ACC112 (cell line): ENCODE data around the gene ACSF3.

ENCODE experiments used
- H2AFZ ChIP-seq: fragments of 200-600 bp; sonication (generic); one replicate; pipeline ENCODE4 v1.6.0; 2017; ENCODE audit warnings: antibody characterized with exemption, low read length; ENCODE audit not compliant: unreplicated experiment
- H3K27ac ChIP-seq: fragments of 200-600 bp; sonication (generic); 2 replicates; pipeline ENCODE4 v1.5.1; 2014; ENCODE audit warnings: low read depth, mild to moderate bottlenecking, antibody characterized with exemption, low read length, moderate library complexity
- H3K27me3 ChIP-seq: fragments of 200-600 bp; sonication (generic); 2 replicates; pipeline ENCODE4 v1.6.1; 2014; ENCODE audit warnings: mild to moderate bottlenecking, antibody characterized with exemption, low read length, moderate library complexity, mixed read lengths; ENCODE audit not compliant: insufficient read depth
- H3K36me3 ChIP-seq: fragments of 200-600 bp; sonication (generic); 2 replicates; pipeline ENCODE4 v1.6.1; 2016; ENCODE audit warnings: mild to moderate bottlenecking, antibody characterized with exemption, low read length, moderate library complexity, mixed read lengths; ENCODE audit not compliant: insufficient read depth
- H3K4me1 ChIP-seq: fragments of 200-600 bp; sonication (generic); one replicate; pipeline ENCODE4 v1.6.1; 2016; ENCODE audit warnings: low read length, mixed read lengths; ENCODE audit not compliant: insufficient read depth, unreplicated experiment, control insufficient read depth
- H3K4me3 ChIP-seq: fragments of 200-600 bp; sonication (generic); 2 replicates; pipeline ENCODE4 v1.5.1; 2014; ENCODE audit warnings: mild to moderate bottlenecking, low read depth, low read length
- H3K79me2 ChIP-seq: fragments of 200-600 bp; sonication (generic); one replicate; pipeline ENCODE4 v1.6.0; 2016; ENCODE audit warnings: low read length; ENCODE audit not compliant: control insufficient read depth, unreplicated experiment, insufficient read depth

Gene ACSF3

DNA sequence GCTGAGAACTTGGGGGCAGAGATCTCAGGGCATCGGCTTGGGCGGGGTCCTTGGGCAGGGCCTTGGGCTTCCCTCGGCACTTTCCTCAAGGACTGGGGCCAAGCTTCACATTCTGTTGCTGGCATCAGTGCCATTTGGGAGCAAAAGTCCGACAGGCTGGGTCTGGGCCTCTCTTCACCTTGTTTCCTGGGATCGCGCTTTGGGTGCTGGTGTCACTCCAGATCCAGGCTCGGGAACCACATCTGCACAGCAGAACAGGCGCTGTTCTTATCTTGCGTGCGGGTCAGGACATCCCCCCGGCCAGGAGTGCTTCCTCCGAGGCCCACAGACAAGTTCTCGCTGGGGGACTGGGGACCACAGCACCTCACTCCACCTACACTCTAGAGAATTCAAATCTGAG is 46.7 kb downstream of the ACSF3 start:
- H2AFZ ChIP-seq: no peak overlapping the region
- no peak overlapping the region for H3K4me3 ChIP-seq
- H3K36me3 ChIP-seq: no peaks in the 10 kb centered on the region
- H3K27me3 ChIP-seq: no peaks in the 10 kb centered on the region
- H3K27ac ChIP-seq: no peak overlapping the region
- H3K4me1 ChIP-seq: no peaks in the 10 kb centered on the region
- no peaks in the 10 kb centered on the region for H3K79me2 ChIP-seq

DNA sequence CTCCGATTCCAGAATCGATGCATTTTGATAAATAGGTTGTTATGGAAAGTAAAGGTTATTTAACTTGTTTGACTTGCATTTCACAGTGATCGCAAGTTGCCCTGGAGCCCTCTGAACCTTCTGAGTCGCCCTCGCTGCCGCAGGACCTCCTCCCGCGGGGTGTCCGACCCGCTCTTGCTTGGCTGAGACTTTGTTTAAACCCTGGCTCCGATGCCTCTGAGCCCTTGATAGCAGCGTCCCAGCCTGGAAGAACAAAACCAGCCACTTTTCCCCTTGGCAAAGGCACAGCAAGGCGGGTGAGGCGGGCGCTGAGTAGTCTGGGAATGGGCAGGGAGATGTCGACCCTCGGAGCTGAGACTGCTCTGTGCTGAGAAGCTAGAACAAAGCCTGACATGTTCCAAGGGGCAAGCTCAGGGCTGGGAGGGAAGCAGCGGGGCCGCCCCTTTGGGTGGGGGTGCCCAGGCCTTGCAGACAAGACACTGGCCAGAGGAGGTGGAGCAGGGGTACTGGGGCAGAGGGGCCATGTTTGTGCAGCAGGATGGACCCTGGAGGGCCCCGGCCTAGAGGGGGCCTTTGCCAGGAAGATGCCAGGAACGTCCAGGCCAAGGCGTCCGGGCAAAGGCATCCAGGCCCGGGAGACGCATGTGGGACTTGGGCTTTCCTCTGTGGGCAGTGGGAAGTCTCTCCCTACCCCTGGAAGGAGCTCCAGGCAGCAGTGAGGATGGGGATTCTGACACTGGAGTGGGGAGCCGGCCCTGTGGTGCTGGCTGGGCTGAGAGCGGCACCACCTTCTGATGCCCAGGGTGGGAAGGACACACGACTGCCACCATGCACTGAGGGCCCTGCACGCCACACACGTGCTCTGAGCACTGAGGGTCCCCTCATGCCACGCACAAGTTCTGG is 47.6 kb downstream of the ACSF3 start:
- no peak overlapping the region for H2AFZ ChIP-seq
- H3K36me3 ChIP-seq: no peaks in the 10 kb centered on the region
- H3K79me2 ChIP-seq: no peaks in the 10 kb centered on the region
- H3K27ac ChIP-seq: no peak overlapping the region
- no peaks in the 10 kb centered on the region for H3K27me3 ChIP-seq
- H3K4me1 ChIP-seq: no peaks in the 10 kb centered on the region
- no peak overlapping the region for H3K4me3 ChIP-seq

DNA sequence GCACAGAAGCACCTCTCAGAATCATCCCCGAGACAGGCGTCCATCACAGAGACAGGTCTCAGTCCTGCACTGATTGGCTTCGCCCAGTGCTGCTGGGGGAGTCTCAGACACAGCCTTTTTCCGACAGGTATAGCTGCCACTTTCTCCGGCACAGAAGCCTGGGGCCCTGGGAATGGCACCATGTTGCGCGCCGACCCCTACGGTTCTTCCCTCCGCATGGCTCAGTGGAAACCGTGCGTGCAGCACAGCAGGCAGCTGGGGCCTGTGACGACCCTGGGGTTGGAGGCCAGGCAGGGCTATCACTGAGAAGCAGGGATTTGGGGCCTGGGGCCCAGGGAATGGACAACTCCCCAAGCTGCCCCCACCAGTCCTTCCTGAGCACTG is 48.2 kb downstream of the ACSF3 start:
- Histone ChIP-seq H3K27me3 (no peaks in the 10 kb centered on the region), H3K36me3 (no peaks in the 10 kb centered on the region), H3K27ac (no peak overlapping the region), H3K4me1 (no peaks in the 10 kb centered on the region), H2AFZ (no peak overlapping the region), H3K79me2 (no peaks in the 10 kb centered on the region), H3K4me3 (no peak overlapping the region)

- H3K27ac ChIP-seq: no peak overlapping the region
- H3K4me1 ChIP-seq: no peaks in the 10 kb centered on the region
- no peak overlapping the region for H2AFZ ChIP-seq
- H3K36me3 ChIP-seq: no peaks in the 10 kb centered on the region
- no peaks in the 10 kb centered on the region for H3K79me2 ChIP-seq
- no peak overlapping the region for H3K4me3 ChIP-seq
- H3K27me3 ChIP-seq: no peaks in the 10 kb centered on the region
Measured at GRCh38 chr16:89142474-89143195, 49.0 kb downstream of the ACSF3 start.

GRCh38 chr16:89143201-89143741 is 49.6 kb downstream of the ACSF3 start:
- H3K36me3 ChIP-seq: 0 out of 2 replicates have a peak, but pooled peaks cover under 1% of the 10 kb centered on the region

GRCh38 chr16:89143911-89144675 is 50.4 kb downstream of the ACSF3 start:
- peaks cover 9% of the 10 kb centered on the region; the same call in 1 of the 2 replicates for H3K36me3 ChIP-seq
- no peak overlapping the region for H3K27ac ChIP-seq

More at GRCh38 chr16:89143201-89143741, 49.6 kb downstream of the ACSF3 start:
- Histone ChIP-seq H3K27me3 (no peaks in the 10 kb centered on the region), H3K4me3 (no peak overlapping the region), H2AFZ (no peak overlapping the region), H3K79me2 (no peaks in the 10 kb centered on the region), H3K27ac (no peak overlapping the region), H3K4me1 (no peaks in the 10 kb centered on the region)

GRCh38 chr16:89144681-89145080 is 51.0 kb downstream of the ACSF3 start:
- Histone ChIP-seq H2AFZ (no peak overlapping the region), H3K4me3 (no peak overlapping the region), H3K4me1 (no peaks in the 10 kb centered on the region), H3K36me3 (peaks cover 11% of the 10 kb centered on the region; the same call in 1 of the 2 replicates), H3K79me2 (no peaks in the 10 kb centered on the region), H3K27me3 (no peaks in the 10 kb centered on the region), H3K27ac (no peak overlapping the region)

More at GRCh38 chr16:89143911-89144675, 50.4 kb downstream of the ACSF3 start:
- H3K4me1 ChIP-seq: no peaks in the 10 kb centered on the region
- no peaks in the 10 kb centered on the region for H3K79me2 ChIP-seq
- H2AFZ ChIP-seq: no peak overlapping the region
- H3K4me3 ChIP-seq: no peak overlapping the region
- no peaks in the 10 kb centered on the region for H3K27me3 ChIP-seq

DNA sequence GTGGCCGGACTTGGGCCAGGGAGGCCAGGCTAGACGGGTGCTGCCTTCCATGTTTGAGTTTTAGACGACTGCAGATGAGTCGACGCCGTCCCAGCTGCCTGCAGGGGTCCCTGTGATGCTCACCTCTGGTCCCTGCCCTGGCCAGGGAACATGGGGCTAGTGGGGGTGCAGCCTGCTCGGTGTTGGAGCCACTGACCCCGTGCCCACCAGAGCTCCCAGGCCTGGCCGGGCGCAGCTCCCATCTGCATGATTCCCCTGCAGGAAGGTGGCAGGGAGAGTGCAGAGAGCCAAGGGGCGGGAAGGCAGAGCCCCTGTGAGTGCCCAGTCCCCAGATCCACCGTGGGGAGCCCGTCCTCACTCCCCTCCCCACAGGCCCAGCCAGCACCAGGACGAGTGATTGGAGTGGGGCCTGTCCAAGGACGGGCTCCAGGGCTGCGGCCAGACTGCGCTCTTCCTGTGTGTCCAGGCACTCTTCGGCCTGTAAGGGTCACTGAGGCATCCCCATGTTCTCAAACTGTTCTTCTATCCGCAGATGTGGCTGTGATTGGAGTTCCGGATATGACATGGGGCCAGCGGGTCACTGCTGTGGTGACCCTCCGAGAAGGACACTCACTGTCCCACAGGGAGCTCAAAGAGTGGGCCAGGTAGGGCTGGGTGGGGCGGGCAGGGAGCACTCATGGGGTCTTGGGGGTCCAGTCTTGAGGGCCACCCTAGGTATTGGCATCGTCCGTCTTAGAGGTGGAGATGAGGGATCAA is 51.9 kb downstream of the ACSF3 start:
- peaks cover 16% of the 10 kb centered on the region; the same call in 1 of the 2 replicates for H3K36me3 ChIP-seq
- H2AFZ ChIP-seq: no peak overlapping the region

GRCh38 chr16:89146211-89147005 is 52.8 kb downstream of the ACSF3 start:
- Histone ChIP-seq H3K79me2 (no peaks in the 10 kb centered on the region), H3K36me3 (peaks cover 21% of the 10 kb centered on the region; the same call in 1 of the 2 replicates)

More for the DNA sequence above, 51.9 kb downstream of the ACSF3 start:
- Histone ChIP-seq H3K4me3 (no peak overlapping the region), H3K79me2 (no peaks in the 10 kb centered on the region), H3K27me3 (no peaks in the 10 kb centered on the region), H3K4me1 (no peaks in the 10 kb centered on the region), H3K27ac (no peak overlapping the region)

More at GRCh38 chr16:89146211-89147005, 52.8 kb downstream of the ACSF3 start:
- Histone ChIP-seq H3K4me1 (no peaks in the 10 kb centered on the region), H3K27ac (no peak overlapping the region), H2AFZ (no peak overlapping the region), H3K4me3 (no peak overlapping the region), H3K27me3 (no peaks in the 10 kb centered on the region)
